CD4-positive, alpha-beta T cell treated with Interferon gamma for 1 hour (primary cell): ENCODE measurements around the gene TMCO4.

Experiments
- DNase-seq: peaks from one replicate; pipeline ENCODE4 v3.0.0-alpha.2; 2020

The TMCO4 gene

DNA sequence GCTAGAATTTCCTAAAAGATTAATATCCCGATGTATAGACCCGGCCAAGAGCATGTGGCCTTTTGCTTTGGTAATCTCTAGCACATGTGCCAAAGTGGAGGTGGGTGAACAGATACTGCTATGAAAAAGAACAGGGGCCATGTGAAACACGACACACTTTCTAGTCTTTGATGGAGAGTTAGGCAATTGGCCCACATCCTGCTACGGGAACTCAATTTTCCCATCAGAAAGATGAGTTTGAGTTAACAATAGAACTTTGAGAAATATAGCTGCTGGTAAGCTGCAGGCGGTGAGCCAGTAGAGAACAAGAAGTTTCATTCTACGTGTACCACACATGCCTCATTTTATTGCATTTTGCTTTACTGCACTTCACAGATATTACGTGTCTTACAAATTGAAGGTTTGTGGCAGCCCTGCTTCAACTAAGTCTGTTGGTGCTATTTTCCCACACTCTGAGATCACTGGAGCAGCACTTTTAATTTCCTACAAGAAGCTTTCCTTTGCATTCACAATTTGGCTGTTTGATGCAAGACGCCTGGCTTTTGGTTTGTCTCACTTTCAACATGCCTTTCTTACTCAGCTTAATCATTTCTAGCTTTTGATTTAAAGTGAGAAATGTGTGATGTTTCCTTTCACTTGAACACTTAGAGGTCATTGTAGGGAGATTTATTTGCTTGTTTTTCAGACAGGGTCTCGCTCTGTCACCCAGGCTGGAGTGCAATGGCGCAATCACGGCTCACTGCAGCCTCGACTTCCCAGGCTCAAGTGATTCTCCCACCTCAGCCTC lies 88.7 kb downstream of the TMCO4 start:
- DNase-seq: no peak

DNA sequence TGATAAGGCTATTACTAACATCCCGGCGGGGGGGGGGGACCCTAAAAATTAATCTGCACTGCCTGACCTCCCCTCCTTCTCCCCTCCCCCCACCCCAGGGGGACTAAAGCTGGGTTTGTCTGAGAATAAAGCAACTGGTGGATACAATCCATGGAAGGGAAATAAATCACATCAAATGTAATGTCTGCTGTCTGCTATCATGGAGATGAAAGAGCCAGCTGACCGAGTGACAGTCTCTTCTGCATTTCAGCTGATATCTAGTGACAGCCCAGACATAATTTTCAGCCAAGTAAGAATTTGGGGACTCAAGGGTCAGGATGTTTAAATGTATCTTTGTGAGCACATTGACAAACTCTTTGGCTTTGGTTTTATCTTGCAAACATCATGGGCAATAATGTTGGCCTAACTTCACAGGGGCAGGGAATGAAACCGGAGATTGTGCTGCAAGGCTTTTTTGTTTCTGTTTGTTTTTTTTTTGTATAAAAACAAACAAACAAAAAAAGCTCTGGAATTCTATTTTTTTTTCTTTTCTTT lies 90.4 kb downstream of the TMCO4 start:
- no peak for DNase-seq

DNA sequence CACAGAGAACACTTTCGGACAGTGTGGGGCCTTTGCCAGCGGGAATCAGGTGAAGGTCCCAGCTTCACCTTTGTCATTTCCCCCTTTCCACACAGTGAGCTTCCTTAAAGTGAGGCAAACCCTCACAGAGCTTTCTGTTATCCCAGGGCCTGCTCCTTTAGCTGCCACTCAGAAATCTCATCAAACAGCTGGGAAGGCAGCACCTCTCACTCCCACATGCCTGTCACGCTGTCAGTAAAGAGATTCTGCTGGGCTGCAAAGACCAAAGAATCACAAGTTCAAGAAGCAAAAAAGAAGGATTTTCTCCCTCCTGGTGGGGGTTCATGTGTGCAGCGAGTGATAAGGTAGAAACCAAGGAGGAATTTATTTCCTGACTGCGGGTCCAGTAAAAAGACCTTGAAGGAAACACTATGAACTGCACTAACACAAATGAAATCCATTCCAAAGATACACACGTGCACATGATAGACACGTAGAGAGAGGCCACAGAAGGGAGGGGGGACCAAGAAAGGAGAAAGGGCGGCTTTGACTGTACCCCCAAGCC lies 91.1 kb downstream of the TMCO4 start:
- no peak for DNase-seq

DNA sequence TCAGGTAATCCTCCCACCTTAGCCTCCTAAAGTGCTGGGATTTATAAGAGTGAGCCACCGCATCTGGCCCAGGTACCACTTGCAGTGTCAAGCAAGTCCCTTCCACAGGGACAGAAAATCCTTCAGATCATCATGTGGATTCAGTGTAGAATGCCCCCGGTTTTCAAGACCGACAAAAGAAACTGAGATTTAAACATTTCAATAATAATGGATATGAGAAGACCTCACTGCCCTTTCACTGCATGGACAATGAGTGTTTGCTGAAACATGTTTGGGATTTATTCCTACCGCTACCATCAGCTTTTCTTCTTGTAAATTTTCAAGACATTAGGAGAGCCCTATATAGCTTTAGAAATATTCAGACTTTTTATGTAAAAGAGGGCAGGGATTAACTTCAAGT lies 93.6 kb downstream of the TMCO4 start:
- DNase-seq: no peak

DNA sequence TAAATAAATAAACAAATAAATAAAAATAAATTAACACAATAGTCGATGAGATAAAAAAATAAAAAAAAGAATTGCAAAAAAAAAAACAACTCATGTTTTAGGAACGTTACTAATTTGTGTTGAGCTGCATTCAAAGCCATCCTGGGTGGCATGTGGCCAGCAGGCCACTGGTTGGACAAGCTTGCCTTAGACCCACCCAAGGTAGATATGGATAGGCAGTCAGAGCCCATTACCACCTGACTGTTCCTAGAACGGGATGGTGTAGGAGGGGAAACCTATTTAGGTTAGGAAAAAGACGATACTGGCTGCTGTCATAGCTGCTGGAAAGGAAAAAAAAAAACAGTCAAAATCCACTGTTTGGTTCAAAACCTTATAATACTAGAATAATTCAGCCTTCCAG lies 94.3 kb downstream of the TMCO4 start:
- no peak for DNase-seq

DNA sequence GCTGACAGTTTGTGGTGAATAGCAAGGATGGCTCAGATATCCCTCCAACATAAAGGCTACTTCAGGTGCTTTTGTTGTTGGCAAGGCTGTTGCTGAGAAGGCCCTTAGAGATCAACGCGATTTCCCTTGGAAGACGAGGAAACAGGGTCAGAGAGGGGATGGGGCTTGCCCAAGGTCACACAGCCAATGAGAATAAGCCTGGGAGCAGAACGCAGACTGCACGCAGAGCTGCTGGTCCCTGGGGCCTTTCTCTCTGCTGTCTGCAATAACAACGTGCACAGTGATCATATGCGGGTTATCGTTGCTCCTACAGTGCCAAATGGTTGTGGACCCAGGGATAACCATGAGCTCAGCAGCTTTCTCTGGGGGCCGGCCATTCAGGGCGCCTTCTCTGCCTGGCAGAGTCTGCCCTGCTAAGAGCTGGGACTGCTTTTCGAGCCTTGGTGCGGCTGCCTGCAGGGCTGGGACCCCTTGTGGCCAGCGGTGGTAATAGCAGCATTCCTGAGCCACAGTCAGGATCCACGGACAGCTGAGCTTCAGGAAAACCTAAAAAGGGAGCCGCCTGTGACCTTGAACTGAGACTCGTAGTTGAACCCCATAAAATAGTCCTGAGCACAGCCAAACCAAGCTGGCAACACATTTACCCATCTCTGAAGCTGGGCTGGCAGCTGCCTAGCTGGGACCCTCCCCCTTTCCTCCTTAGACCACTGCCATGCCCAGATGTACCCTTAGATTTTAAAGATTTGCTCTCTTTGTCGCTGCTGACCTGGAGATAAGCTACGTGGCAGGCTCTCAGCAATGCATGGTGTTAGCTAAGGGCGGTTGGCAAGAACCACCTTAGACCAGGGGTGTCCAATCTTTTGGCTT lies 95.2 kb downstream of the TMCO4 start:
- peak; percentile 45 for DNase-seq

DNA sequence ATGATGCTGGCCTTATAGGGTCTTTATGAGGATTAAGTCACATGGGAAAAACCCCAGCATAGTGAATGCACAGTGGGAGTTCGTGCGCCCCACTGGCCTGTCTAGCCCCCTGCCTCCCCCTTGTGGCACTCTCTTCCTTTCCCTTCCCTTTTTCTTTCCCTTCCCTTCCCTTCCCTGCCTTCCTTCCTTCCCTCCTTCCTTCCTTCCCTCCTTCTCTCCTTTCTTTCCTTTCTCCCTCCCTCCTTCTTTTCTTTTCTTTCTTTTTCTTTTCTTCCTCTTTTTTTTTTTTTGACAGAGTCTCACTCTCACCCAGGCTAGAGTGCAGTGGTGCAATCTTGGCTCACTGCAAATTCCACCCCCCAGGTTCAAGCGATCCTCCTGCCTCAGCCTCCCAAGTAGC lies 96.4 kb downstream of the TMCO4 start:
- DNase-seq: no peak

DNA sequence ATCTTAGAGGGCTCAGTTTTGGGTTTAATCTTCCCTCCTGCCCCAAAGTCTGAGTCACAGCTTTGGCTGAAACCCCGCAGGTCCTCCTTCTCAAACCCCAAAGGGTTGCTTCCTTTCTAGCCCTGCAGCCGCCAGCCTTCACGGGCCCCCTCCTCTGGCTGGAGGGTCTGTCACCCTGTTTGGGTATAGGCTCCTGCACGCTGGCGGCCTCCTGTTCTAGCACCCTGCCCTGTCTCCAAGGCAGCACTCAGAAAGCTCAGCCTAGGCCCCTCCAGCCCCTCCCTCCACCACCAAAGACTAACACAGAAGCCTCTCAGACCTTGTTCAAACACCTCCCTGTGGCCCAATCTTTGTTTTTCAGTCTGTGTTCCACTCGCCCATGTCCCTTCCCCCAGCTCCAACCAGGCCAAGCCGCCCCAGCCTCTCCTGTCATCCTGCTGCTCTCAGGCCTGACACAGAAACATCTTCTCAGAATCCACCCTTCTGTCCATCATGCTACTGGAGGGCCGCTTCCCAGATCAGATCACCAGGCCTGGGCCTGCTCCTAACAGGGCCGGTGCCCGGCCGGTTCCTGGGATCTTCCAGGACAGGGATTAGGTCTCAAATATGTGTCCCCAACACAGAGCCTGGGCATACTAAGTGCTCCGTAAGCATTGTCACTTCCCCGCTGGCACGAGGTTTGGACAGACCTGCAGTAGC lies 99.5 kb downstream of the TMCO4 start:
- no peak for DNase-seq

DNA sequence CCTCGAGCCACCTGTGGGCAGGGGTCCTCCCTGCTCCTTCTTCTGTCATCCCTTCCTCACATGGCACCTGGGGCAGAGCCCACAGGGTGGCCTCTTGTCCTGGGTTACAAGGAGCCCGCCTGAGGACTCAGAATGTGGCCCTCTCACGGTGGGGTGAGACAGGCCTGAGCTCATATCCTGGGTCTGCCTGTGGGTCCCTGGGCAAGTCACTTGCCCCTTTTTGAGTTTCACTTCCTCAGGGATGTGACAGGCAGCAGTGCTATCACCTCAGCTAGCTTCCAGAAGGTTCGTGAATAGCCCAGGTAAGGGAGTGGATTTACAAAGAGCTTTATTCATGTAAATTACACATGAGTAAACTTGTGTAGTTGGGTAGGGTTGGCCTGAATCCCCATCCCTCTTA lies 101.5 kb downstream of the TMCO4 start:
- no peak for DNase-seq

DNA sequence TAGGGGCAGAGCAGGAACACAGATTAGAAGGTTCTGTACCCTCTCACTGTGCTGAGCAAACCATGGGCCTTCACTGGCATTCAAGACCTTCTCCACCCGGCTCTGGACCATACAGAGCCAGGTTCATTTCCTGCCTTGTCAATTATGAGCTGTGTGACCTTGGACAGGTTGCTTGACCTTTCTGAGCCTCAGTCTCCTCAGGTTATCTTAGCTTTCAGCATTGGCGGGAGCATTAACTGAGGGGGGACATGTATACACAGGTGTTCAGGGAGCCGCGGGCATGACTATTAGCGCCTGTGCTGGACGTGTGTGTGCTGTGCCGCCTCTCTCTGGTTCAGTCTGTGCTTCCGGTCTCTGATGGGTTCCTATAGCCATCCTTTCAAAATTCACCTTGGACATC lies 102.9 kb downstream of the TMCO4 start:
- DNase-seq: no peak

DNA sequence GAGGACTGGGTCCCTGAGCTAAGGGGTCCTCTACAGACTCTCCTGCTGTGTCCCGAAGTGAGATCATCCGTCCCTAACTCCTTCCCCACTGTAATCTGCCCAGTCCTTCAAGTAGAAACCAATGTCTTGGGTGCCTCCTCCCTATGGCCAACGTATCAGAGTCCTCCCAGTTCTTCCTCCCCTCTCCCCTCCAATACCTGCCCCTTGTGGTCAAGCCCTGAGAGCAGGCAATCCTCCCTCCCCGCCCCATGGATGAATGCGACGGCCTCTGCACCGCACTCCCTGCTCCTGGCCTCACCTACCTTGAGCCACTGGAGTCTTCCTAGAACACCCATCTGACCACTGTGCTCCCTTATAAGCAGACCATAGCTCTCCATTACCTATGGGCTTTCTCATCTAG lies 103.9 kb downstream of the TMCO4 start:
- DNase-seq: no peak

DNA sequence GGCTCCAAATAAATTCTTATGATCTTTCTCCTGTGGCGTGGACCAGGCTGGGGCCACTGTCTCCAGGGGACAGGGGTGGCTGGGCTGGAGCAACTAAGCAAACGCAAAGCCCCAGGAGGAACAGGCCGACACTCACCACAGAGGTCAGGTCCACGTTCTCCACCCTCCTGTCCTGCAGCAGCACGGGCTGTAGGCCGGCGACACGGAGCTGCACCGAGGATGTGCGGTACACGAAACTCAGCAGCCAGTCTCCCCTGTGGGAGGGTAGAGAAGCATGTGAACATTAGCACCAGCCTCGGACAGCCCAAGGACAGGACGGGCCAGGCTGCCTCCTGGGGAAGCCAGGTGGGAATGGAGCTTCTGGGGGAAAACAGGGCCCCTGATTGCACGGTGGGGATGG lies 105.4 kb downstream of the TMCO4 start:
- DNase-seq: no peak

DNA sequence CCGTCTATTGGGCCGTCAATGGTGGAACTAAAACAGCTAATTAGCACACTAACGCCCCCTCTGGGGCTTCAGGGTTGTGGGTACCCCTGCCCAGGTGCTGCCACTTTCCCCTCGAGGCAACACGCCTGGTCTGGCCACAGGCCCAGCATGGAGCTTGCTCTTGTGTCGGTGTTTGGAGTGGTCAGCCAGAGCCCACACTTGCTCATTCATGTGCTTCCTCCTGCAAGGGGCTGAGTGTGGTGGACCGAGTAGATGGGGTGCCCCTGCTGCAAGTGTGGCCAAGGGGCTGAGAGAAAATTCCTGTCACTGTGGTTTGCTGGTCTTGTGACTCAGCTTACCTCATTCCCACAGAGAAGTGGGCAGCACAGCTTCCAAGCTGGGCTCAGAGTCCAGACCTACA lies 109.4 kb downstream of the TMCO4 start:
- no peak for DNase-seq

DNA sequence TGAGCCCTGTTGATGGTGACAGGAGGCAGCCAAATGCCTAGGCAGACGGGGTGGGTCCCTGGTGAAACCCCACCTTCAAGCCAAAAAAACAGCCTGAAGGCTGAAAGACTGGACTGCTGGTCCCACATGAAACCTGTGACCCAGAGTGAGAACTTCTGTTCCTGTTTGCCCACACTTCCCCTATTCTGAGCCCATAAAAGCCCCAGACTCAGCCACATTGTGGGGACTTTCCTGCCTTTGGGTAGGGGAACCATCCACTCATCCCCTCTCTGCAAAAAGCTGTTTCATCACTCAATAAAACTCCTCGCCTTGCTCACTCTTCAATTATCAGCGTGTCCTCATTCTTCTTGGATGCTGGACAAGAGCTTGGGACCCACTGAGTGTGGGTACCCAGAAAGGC lies 109.9 kb downstream of the TMCO4 start:
- no peak for DNase-seq

DNA sequence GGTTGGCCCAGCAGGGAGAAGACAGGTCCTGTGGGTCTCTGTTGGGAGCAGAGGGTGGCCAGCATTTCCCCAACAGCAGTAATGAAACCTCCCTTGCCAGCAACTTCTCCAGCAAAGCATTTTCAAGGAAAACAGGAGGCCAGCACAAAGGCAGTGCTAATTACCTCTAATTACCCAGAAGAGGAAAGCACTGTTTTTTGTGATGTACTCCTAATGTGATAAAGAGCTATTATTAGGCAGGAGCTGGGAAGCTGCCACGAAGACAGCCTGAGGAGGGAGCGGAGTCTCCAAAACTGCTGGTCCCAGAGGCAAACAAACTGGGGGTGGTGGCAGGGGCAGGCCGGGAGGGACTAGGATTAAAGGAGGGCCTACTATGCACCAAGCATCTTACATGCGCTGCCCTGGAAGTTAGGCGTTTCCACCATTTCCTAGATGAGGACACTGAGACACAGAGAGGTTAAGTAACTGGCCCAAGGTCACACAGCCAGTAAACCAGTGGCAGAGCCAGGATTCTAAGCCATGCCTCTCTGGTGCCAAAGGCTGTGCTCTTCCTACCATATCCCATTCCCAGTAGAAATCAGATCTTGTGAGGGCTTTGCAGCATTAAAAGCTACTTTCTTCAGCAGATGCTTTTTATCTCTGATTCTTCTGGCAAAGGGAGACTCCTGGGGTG lies 110.5 kb downstream of the TMCO4 start:
- no peak for DNase-seq

DNA sequence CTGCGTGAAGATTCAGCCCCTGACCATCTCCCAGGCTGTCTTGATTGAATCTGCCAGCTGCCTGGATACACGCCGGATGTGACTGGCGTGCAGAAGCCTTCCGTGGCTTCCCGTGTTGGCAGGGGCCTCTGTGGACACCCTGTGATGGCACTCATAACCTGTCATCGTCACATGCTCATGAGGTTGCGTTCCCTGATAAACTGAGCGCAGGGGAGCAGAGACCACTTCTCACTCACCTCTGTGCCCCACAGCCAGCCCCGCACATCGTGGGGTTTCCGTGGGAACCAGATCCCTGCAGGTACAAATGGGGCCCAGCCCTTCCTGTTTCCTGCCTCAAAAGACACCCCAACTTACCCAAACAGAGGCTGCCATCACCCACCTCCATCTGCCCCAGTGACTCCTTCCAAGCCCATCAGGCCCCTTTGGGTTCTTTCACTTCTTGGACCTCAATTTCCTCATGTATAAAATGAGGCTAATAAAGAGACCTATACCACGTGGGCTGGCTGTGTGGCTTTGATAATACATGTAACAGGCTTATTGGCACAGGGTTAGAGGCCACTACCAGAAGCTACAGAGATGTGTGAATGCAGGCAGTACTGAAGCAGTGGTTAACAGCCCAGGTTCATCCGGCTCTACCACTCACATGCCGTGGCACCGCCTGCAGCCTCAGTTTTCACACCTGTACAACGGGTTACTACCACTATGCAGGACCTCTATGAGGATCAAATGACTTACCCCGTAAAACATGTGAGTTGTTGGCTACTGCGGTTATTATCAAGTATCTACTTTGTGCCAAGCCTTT lies 111.5 kb downstream of the TMCO4 start:
- peak; percentile 52 for DNase-seq

DNA sequence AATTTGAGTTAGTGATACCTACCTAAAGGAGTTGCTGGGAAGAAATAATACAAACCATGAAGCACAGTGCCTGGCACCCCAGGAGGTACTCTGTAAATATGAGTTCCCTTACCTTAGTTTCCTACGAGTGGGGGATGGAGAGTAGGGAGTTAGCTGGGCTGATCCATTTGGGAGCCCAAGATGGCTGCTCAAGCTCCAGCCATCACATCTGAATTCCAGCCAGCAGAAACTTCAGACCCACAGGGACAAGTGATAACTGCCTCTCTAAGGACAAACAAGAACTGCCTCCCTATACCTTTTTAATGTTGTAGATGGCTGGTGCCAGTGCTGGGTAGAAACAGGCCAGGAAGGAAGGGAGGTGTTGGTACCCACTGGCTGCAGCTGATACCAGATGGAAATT lies 112.3 kb downstream of the TMCO4 start:
- DNase-seq: no peak

DNA sequence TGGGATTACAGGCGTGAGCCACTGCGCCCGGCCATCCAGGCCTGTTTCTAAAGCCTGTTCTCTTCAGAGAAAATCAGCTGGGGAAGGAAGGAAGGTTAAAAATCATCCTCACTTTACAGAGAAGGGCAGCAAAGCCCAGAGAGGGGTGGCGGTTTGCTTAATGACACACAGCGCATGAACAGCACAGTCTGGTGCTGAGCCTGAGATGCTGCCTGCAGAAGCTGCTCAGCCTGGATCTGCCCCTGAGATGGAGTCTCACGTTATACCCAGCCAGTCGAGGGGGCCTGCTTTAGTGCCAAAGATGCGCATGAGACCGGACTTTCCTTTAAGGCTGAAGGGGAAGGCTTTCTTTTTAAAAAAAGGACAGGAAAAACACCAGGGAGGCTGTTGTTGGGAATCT lies 113.7 kb downstream of the TMCO4 start:
- no peak for DNase-seq

DNA sequence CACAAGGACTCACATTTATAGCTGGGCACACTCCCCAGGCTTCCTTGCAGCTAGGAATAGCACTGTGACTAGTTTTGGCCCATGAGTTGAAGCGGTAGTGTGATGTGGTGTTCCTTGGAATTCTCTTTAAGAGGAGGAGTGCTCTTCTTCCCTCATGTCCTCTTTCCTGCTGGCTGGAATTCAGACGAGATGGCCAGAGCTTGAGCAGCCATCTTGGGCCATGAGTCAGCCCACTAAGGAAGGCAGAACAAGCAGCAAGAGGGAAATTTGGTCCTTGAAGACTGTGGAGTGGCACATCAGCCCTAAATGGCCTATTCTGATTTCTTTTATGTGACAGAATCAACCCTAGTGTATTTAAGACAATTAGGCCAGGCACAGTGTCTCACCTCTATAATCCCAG lies 115.0 kb downstream of the TMCO4 start:
- DNase-seq: no peak

DNA sequence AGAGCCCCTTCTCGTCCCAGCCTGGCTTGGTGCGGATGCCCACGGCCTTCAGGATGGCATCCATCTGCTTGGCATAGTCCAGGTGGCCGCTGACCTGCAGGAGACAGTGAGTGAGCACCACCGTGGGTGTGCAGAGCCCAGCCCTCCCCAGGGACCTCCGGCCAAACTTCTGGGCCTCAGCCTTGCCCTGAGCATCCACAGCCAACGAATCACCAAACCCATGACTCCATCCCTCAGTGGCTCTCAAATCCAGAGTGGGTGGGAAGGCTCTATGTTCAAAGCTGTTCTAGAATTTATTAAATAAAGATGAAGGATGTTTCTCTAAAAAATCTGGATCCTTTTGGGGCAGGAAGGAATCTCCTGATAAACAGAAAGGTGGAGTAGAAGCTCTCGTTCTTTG lies 116.4 kb downstream of the TMCO4 start:
- DNase-seq: no peak

DNA sequence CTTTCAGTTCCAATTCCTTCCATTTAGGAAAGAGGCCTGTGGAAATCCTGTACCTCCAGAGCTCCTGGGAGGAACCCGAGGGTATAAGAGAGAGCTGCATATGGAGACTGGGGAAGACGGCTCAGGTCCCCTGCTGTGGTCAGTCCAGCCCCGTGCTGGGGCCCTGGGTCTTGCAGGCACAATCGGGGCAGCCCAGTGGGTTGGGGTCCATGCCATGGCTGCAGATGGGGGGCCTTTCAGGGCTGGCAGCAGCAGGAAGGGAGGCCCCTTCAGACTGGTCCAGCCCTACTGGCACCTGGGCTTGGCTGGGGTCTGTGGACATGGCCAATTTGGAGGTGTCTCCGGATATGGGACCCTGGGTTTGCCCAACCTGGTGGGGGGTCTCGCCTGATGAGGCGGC lies 116.8 kb downstream of the TMCO4 start:
- DNase-seq: no peak

DNA sequence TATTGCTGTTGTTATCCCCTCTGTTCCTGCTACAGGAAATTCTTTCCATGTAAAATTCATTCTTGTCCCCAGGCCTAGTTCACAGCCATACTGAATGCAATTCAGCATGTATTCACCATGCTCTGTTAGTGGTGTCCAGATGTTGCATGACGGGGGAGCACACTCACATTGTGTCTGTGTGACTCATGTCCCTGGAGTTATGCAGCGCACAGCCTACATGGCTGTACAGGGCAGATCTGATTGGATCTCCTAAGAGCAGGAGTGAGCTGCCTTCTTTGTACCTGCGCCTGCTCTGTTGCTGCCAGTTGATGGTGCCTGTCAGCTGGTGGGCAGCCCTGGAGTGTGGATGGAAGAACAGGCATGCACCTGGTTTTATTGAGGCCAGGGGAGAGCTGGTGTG lies 117.5 kb downstream of the TMCO4 start:
- no peak for DNase-seq
